HFF-Myc (cell line): ENCODE measurements around the gene CCDC78.
A peak's percentile ranks its signal among the peaks of the same experiment; 100 is the strongest.
"Not testable (repeated sequence)": the region's sequence is repeated elsewhere in the genome, so short reads cannot be mapped to it uniquely, and the experiment has no call there.

Experiments
- DNase-seq: peaks from one replicate; pipeline ENCODE4 v3.0.0-alpha.2; 2011; ENCODE audit warnings: low read depth; ENCODE audit errors: extremely low read depth
- H3K4me3 ChIP-seq: replicated peaks from 2 replicates; pipeline ENCODE4 v1.5.1; 2011; ENCODE audit warnings: low read depth, mild to moderate bottlenecking, control low read depth, low read length
- CTCF ChIP-seq: IDR thresholded peaks from 2 replicates; pipeline ENCODE4 v1.5.1; 2012; ENCODE audit warnings: mild to moderate bottlenecking, low read depth, low read length, control low read depth; ENCODE audit errors: missing control alignments

CCDC78 gene

GRCh38 chr16:694863-695354 is 31.3 kb downstream of the CCDC78 start:
- TF ChIP-seq CTCF: no peak
- H3K4me3 ChIP-seq: no peak overlapping the region
- DNase-seq: no peak

- TF ChIP-seq CTCF: no peak
- no peak overlapping the region for H3K4me3 ChIP-seq
- DNase-seq: no peak
Measured at GRCh38 chr16:694187-694862, 31.9 kb downstream of the CCDC78 start.

GRCh38 chr16:693766-694165 is 32.5 kb downstream of the CCDC78 start:
- no peak overlapping the region for H3K4me3 ChIP-seq
- DNase-seq: no peak
- no peak for TF ChIP-seq CTCF

GRCh38 chr16:693364-693763 is 32.9 kb downstream of the CCDC78 start:
- TF ChIP-seq CTCF: no peak
- H3K4me3 ChIP-seq: no peak overlapping the region
- no peak for DNase-seq

GRCh38 chr16:692356-693108 is 33.7 kb downstream of the CCDC78 start:
- TF ChIP-seq CTCF: no peak
- DNase-seq: no peak
- no peak overlapping the region for H3K4me3 ChIP-seq

- not testable (repeated sequence) for DNase-seq, H3K4me3 ChIP-seq
Measured at GRCh38 chr16:691242-691641, 35.0 kb downstream of the CCDC78 start.

GRCh38 chr16:689175-689897 is 36.9 kb downstream of the CCDC78 start:
- no peak for TF ChIP-seq CTCF
- H3K4me3 ChIP-seq: peak overlapping the region; percentile 93
- DNase-seq: no peak
